SU-DHL-6 (cell line): ENCODE data around the gene GCNT1.

Source experiments
- CTCF ChIP-seq: fragments of 200-600 bp; sonication (generic); IDR thresholded peaks from one replicate; pipeline ENCODE4 v1.5.1; 2017; ENCODE audit warnings: antibody characterized with exemption, mild to moderate bottlenecking, low read length, moderate library complexity; ENCODE audit not compliant: insufficient read depth, poor library complexity, severe bottlenecking
- EZH2phosphoT487 ChIP-seq: fragments of 200-600 bp; sonication (generic), shearing (Covaris generic); conservative IDR thresholded peaks from 2 replicates; pipeline ENCODE4 v1.6.1; 2018; ENCODE audit warnings: mild to moderate bottlenecking, antibody characterized with exemption, low read length, moderate library complexity, mixed read lengths

- TF ChIP-seq CTCF (no peak), EZH2phosphoT487 (no peak)
Observed at GRCh38 chr9:76502746-76503145, 43.8 kb downstream of the GCNT1 start.
